IMR-90 (cell line): ENCODE results near the gene KRTAP10-3. TPM values are rescaled to one million over a fixed set of nuclear protein-coding genes. Genes with fewer than 3 reads are reported as not detected.

Experiments
- ATAC-seq: fragments of 200-7000 bp; cut with Tn5 transposase; 2 replicates; pipeline ENCODE4 v1.9.1; 2020; ENCODE audit warnings: low read depth, mild to moderate bottlenecking, moderate library complexity
- BruUV-seq: library from RNA; stranded (reverse); fragments of 400-500 nt; replicated peaks from 2 replicates; lab custom pipeline; 2021; lab: Mats Ljungman, UMichigan
- CTCF ChIA-PET: fragments of 300-600 bp; formaldehyde crosslinking; extraction: SDS; loops from one replicate; lab custom pipeline; 2021; ENCODE audit warnings: antibody characterized with exemption; lab: Yijun Ruan, JAX
- POLR2A ChIA-PET: fragments of 300-600 bp; sonication (Branson Sonifier 250); formaldehyde crosslinking; loops from one replicate; lab custom pipeline; 2022; ENCODE audit warnings: antibody characterized with exemption; ENCODE audit not compliant: unreplicated experiment; lab: Charles Lee
- DNase-seq: peaks from one replicate; pipeline ENCODE4 v3.0.0; 2013
- H2AFZ ChIP-seq: replicated peaks from 2 replicates; pipeline ENCODE3; 2013; ENCODE audit warnings: low read length, mild to moderate bottlenecking; ENCODE audit not compliant: poor library complexity
- H2AK5ac ChIP-seq: 2 replicates; pipeline ENCODE4 v1.6.1; 2013; ENCODE audit warnings: low read depth, low read length, inconsistent platforms
- H2AK9ac ChIP-seq: replicated peaks from 2 replicates; pipeline ENCODE3; 2013; ENCODE audit warnings: mild to moderate bottlenecking, low read depth, low read length, moderate library complexity; ENCODE audit not compliant: poor library complexity
- H2BK120ac ChIP-seq: 2 replicates; pipeline ENCODE4 v1.6.1; 2013; ENCODE audit warnings: low read depth, low read length, inconsistent platforms
- H2BK15ac ChIP-seq: 3 replicates; pipeline ENCODE4 v1.6.1; 2013; ENCODE audit warnings: low read depth, low read length, inconsistent platforms
- H2BK20ac ChIP-seq: 2 replicates; pipeline ENCODE4 v1.6.1; 2013; ENCODE audit warnings: low read depth, mild to moderate bottlenecking, inconsistent platforms, low read length, moderate library complexity
- H2BK5ac ChIP-seq: 2 replicates; pipeline ENCODE4 v1.6.1; 2013; ENCODE audit warnings: mild to moderate bottlenecking, low read depth, low read length, inconsistent platforms; ENCODE audit not compliant: poor library complexity, severe bottlenecking
- H3K14ac ChIP-seq: replicated peaks from 2 replicates; pipeline ENCODE4 v1.6.1; 2013; ENCODE audit warnings: low read depth, low read length, inconsistent platforms
- H3K18ac ChIP-seq: 2 replicates; pipeline ENCODE4 v1.6.1; 2013; ENCODE audit warnings: low read depth, low read length, control low read depth
- H3K23ac ChIP-seq: 2 replicates; pipeline ENCODE4 v1.6.1; 2013; ENCODE audit warnings: low read depth, low read length, inconsistent platforms
- H3K27ac ChIP-seq: 2 replicates; pipeline ENCODE4 v1.5.1; 2013; ENCODE audit warnings: mild to moderate bottlenecking, control low read depth, low read length; ENCODE audit not compliant: insufficient read depth
- H3K27me3 ChIP-seq: 2 replicates; pipeline ENCODE4 v1.6.1; 2013; ENCODE audit warnings: low read length; ENCODE audit not compliant: control insufficient read depth, insufficient read depth
- H3K36me3 ChIP-seq: 2 replicates; pipeline ENCODE4 v1.6.1; 2013; ENCODE audit warnings: low read length, mixed read lengths; ENCODE audit not compliant: control insufficient read depth, insufficient read depth
- H3K4ac ChIP-seq: 2 replicates; pipeline ENCODE4 v1.6.1; 2013; ENCODE audit warnings: low read depth, low read length, inconsistent platforms
- H3K4me1 ChIP-seq: 2 replicates; pipeline ENCODE4 v1.6.1; 2013; ENCODE audit warnings: low read length, mixed read lengths; ENCODE audit not compliant: control insufficient read depth, insufficient read depth
- H3K4me2 ChIP-seq: 2 replicates; pipeline ENCODE4 v1.6.1; 2013; ENCODE audit warnings: low read depth, mild to moderate bottlenecking, control low read depth, low read length, moderate library complexity
- H3K4me3 ChIP-seq: 2 replicates; pipeline ENCODE4 v1.5.1; 2013; ENCODE audit warnings: low read depth, mild to moderate bottlenecking, control low read depth, low read length, moderate library complexity; ENCODE audit not compliant: insufficient read depth
- H3K56ac ChIP-seq: 2 replicates; pipeline ENCODE4 v1.6.1; 2013; ENCODE audit warnings: low read length, inconsistent platforms; ENCODE audit not compliant: insufficient read depth; ENCODE audit errors: extremely low read depth
- H3K79me1 ChIP-seq, 2 experiments: 2 replicates each; pipeline ENCODE4 v1.6.1; 2013; ENCODE audit warnings: low read length in 2 of 2, inconsistent platforms in 1 of 2, low read depth in 1 of 2
- H3K9ac ChIP-seq: 2 replicates; pipeline ENCODE4 v1.6.1; 2013; ENCODE audit warnings: low read depth, low read length, control low read depth
- H3K9me1 ChIP-seq: 2 replicates; pipeline ENCODE4 v1.6.1; 2013; ENCODE audit warnings: low read length, inconsistent platforms; ENCODE audit not compliant: insufficient read depth
- H3K9me3 ChIP-seq: 2 replicates; pipeline ENCODE4 v1.6.1; 2013; ENCODE audit warnings: low read length; ENCODE audit not compliant: control insufficient read depth, insufficient read depth
- H4K20me1 ChIP-seq: 2 replicates; pipeline ENCODE4 v1.6.1; 2013; ENCODE audit warnings: low read length, inconsistent platforms; ENCODE audit not compliant: insufficient read depth
- H4K5ac ChIP-seq: 2 replicates; pipeline ENCODE4 v1.6.1; 2013; ENCODE audit warnings: mild to moderate bottlenecking, low read depth, low read length, control low read depth
- H4K8ac ChIP-seq, 2 experiments: 2 replicates each; pipeline ENCODE4 v1.6.1; 2013; ENCODE audit warnings: low read depth in 2 of 2, low read length in 2 of 2, control low read depth in 1 of 2, inconsistent platforms in 1 of 2
- H4K91ac ChIP-seq: 2 replicates; pipeline ENCODE4 v1.6.1; 2013; ENCODE audit warnings: low read depth, low read length, inconsistent platforms; ENCODE audit not compliant: insufficient read depth
- BHLHE40 ChIP-seq: fragments of 150-350 bp; IDR thresholded peaks from 2 replicates; pipeline ENCODE4 v1.6.1; 2016; ENCODE audit warnings: mild to moderate bottlenecking, low read depth, low read length
- CHD1 ChIP-seq: IDR thresholded peaks from 2 replicates; pipeline ENCODE4 v1.6.1; 2012; ENCODE audit warnings: low read depth, low read length, improper control_type of control experiment
- ELK1 ChIP-seq: fragments of 150-350 bp; IDR thresholded peaks from 2 replicates; pipeline ENCODE4 v1.6.1; 2016; ENCODE audit warnings: low read depth, mild to moderate bottlenecking, low read length, moderate library complexity, borderline replicate concordance
- FOS ChIP-seq: fragments of 150-350 bp; IDR thresholded peaks from 2 replicates; pipeline ENCODE4 v1.6.1; 2016; ENCODE audit warnings: low read depth, low read length
- MAFK ChIP-seq: IDR thresholded peaks from 2 replicates; pipeline ENCODE4 v1.6.1; 2012; ENCODE audit warnings: low read depth, low read length, improper control_type of control experiment
- MAZ ChIP-seq: IDR thresholded peaks from 2 replicates; pipeline ENCODE4 v1.6.1; 2012; ENCODE audit warnings: low read depth, mild to moderate bottlenecking, low read length, improper control_type of control experiment, moderate library complexity, borderline replicate concordance
- MXI1 ChIP-seq: IDR thresholded peaks from 2 replicates; pipeline ENCODE4 v1.6.1; 2012; ENCODE audit warnings: low read depth, mild to moderate bottlenecking, low read length, moderate library complexity, borderline replicate concordance
- POLR2A ChIP-seq: IDR thresholded peaks from 2 replicates; pipeline ENCODE4 v1.6.1; 2012; ENCODE audit warnings: mild to moderate bottlenecking, low read depth, low read length
- RAD21 ChIP-seq: IDR thresholded peaks from 2 replicates; pipeline ENCODE4 v1.6.1; 2012; ENCODE audit warnings: low read length, improper control_type of control experiment
- RCOR1 ChIP-seq: IDR thresholded peaks from 2 replicates; pipeline ENCODE4 v1.6.1; 2012; ENCODE audit warnings: mild to moderate bottlenecking, low read length, improper control_type of control experiment; ENCODE audit not compliant: insufficient replicate concordance
- SMC3 ChIP-seq: fragments of 150-350 bp; IDR thresholded peaks from 2 replicates; pipeline ENCODE4 v1.6.1; 2016; ENCODE audit warnings: low read depth, mild to moderate bottlenecking, antibody characterized with exemption, low read length, moderate library complexity
- USF2 ChIP-seq: fragments of 150-350 bp; IDR thresholded peaks from 2 replicates; pipeline ENCODE4 v1.6.1; 2017; ENCODE audit warnings: mild to moderate bottlenecking, antibody characterized with exemption, low read length, low read depth
- WGBS, 2 experiments: methylation state at CpG; one replicate each; pipeline versions ENCODE4 v1.1.5 to v1.1.7; 2013; ENCODE audit warnings: missing lambda C conversion rate in 2 of 2; ENCODE audit not compliant: insufficient read length in 1 of 2; ENCODE audit errors: extremely low coverage in 2 of 2; 5-methylcytosine and 5-hydroxymethylcytosine counted together
- dilution Hi-C: fragments of 300-500 bp; cut with HindIII; formaldehyde crosslinking; loops from one replicate; pipeline ENCODE4 v1.14.3; 2018; ENCODE audit warnings: low sequenced_read_pairs; ENCODE audit not compliant: unreplicated experiment
- in situ Hi-C: fragments of 300-500 bp; cut with MboI; formaldehyde crosslinking; loops from 3 replicates; pipeline ENCODE4 v1.14.3; 2019; ENCODE audit warnings: low sequenced_read_pairs, inconsistent platforms, mixed read lengths
- intact Hi-C: fragments of 100-400 bp; cut with micrococcal nuclease; formaldehyde crosslinking; loops from 2 replicates; pipeline ENCODE4 v1.10.0; 2022
- polyA plus RNA-seq, 3 experiments: library from polyadenylated mRNA; depleted of rRNA; stranded (reverse); fragments of >200 nt; gene quantifications; 2 replicates each; pipeline ENCODE4 v1.2.3, GENCODE V29; 2012; ENCODE audit warnings: low replicate concordance in 1 of 3
- total RNA-seq: library from RNA; depleted of rRNA; stranded (reverse); fragments of >200 nt; gene quantifications from 2 replicates; pipeline ENCODE4 v1.2.3, GENCODE V29; 2012

Gene KRTAP10-3
- total and polyA plus RNA-seq, 2 of the 4 experiments (the other 2 are of a cell fraction) = not detected

GRCh38 chr21:44509539-44509938 is 49.1 kb downstream of the KRTAP10-3 start:
- Histone ChIP-seq H3K9me3 (no peaks in the 10 kb centered on the region), H3K56ac (no peak overlapping the region), H2AFZ (no peak overlapping the region), H2AK9ac (no peak overlapping the region), H2BK120ac (no peak overlapping the region), H4K20me1 (no peaks in the 10 kb centered on the region), H2AK5ac (no peak overlapping the region), H3K36me3 (no peaks in the 10 kb centered on the region), H3K4ac (no peak overlapping the region), H3K23ac (no peak overlapping the region), H2BK20ac (no peak overlapping the region), H2BK5ac (no peak overlapping the region), H3K18ac (no peak overlapping the region), H3K4me3 (no peak overlapping the region), H3K9ac (no peak overlapping the region), H3K14ac (no peak overlapping the region), H3K79me1 (no peaks in the 10 kb centered on the region), H4K5ac (no peak overlapping the region), H3K27ac (no peak overlapping the region), H2BK15ac (no peak overlapping the region), H4K91ac (no peak overlapping the region), H3K9me1 (no peaks in the 10 kb centered on the region), H3K27me3 (peaks cover 23% of the 10 kb centered on the region), H3K4me1 (no peaks in the 10 kb centered on the region), H4K8ac (no peak overlapping the region), H3K4me2 (no peak overlapping the region)
- TF ChIP-seq RCOR1 (no peak), CHD1 (no peak), MXI1 (no peak), MAZ (no peak), MAFK (no peak), BHLHE40 (no peak), FOS (no peak), ELK1 (no peak), POLR2A (no peak), RAD21 (no peak), SMC3 (no peak), USF2 (no peak)
- ATAC-seq = no peak
- POLR2A ChIA-PET = no interaction called here
- intact Hi-C loops = no loop called here
- CTCF ChIA-PET = interaction anchor here (0.6 kb wide), 1 partner anchor 331 kb away, joined by 8 read pairs; no protein-coding TSS in a partner anchor
- dilution Hi-C loops = no loop called here
- in situ Hi-C loops = loop anchor here (25.0 kb wide), 1 partner anchor 428 kb away; the partner anchor contains the start of gene SLX9
- no TSS peak for BruUV-seq
- DNase-seq = no peak
- 68% methylated on average over 7 of the region's 12 CpGs; no CpG with 5 or more reads in 1 of the 2 experiments for WGBS, 2 experiments
